GM19328 (cell line): ENCODE results near the gene PCDHA6.
"Not testable (repeated sequence)": the region's sequence is repeated elsewhere in the genome, so short reads cannot be mapped to it uniquely, and the experiment has no call there.

ENCODE experiments used
- ATAC-seq: cut with Tn5 transposase; IDR thresholded peaks from one replicate; pipeline ENCODE4 v1.9.1; 2021; ENCODE audit warnings: mild to moderate bottlenecking, moderate library complexity; ENCODE audit not compliant: unreplicated experiment

Gene PCDHA6

DNA sequence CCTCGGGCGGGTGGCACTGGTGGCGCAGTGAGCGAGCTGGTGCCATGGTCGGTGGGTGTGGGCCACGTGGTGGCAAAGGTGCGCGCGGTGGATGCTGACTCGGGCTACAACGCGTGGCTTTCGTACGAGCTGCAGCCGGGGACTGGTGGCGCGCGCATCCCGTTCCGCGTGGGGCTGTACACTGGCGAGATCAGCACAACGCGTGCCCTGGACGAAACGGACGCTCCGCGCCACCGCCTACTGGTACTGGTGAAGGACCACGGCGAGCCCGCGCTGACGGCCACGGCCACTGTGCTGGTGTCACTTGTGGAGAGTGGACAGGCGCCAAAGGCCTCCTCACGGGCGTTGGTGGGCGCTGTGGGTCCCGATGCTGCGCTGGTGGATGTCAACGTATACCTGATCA, 18.9 kb upstream of the PCDHA6 start:
- ATAC-seq = no peak

DNA sequence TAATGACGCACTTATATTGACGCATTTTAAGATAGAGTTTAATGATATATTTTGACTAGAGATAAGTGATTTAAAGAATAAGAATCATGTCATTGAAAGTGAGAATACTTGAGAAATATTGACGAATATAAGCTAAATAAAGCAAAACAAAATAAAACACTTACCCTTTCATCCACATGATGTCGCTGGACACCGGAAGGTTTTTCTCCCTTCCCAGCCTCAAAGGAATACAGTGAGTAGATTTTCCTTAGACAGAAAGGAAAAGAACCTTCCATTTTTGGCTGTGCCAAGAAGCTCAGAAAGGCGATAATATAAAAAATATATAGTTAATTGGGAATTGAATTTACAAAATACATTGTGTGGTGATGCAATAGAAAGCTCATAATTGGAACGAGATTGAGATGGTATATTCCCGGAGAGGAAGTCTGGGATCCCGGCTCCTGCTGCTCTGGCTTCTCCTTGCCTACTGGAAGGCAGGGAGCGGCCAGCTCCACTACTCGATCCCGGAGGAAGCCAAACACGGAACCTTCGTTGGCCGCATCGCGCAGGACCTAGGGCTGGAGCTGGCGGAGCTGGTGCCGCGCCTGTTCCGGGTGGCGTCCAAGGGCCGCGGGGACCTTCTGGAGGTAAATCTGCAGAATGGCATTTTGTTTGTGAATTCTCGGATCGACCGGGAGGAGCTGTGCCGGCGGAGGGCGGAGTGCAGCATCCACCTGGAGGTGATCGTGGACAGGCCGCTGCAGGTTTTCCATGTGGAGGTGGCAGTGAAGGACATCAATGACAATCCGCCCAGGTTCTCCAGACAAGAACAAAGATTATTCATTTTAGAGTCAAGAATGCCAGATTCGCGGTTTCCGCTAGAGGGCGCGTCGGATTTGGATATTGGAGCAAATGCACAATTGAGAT, 6.1 kb upstream of the PCDHA6 start, which contains the start of gene PCDHA5:
PCDHA5 (plus strand) TSS at position 239 of the 906 bp plus-strand sequence.
- no peak for ATAC-seq

DNA sequence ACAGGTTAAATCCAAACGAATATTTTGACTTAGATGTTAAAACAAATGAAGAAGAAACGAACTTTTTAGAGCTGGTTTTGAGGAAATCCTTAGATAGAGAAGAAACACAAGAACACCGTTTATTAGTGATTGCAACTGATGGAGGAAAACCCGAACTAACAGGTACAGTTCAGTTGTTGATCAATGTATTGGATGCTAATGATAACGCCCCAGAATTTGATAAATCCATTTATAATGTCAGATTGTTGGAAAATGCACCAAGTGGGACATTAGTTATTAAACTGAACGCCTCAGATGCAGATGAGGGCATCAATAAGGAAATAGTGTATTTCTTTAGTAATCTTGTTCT, 5.5 kb upstream of the PCDHA6 start:
- ATAC-seq = no peak

DNA sequence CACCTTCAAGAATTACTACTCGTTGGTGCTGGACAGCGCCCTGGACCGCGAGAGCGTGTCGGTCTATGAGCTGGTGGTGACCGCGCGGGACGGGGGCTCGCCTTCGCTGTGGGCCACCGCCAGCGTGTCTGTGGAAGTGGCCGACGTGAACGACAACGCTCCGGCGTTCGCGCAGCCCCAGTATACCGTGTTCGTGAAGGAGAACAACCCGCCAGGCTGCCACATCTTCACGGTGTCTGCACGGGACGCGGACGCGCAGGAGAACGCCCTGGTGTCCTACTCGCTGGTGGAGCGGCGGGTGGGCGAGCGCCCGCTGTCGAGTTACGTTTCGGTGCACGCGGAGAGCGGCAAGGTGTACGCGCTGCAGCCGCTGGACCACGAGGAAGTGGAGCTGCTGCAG, 4.8 kb upstream of the PCDHA6 start:
- ATAC-seq = not testable (repeated sequence)

DNA sequence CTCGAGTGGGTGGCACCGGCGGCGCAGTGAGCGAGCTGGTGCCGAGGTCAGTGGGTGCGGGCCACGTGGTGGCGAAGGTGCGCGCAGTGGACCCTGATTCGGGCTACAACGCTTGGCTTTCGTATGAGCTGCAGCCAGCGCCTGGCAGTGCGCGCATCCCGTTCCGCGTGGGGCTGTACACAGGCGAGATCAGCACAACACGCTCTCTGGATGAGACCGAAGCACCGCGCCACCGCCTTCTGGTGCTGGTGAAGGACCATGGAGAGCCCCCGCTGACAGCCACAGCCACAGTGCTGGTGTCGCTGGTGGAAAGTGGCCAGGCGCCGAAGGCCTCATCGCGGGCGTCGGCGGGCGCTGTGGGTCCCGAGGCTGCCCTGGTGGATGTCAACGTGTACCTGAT, 4.3 kb upstream of the PCDHA6 start:
- ATAC-seq = no peak

DNA sequence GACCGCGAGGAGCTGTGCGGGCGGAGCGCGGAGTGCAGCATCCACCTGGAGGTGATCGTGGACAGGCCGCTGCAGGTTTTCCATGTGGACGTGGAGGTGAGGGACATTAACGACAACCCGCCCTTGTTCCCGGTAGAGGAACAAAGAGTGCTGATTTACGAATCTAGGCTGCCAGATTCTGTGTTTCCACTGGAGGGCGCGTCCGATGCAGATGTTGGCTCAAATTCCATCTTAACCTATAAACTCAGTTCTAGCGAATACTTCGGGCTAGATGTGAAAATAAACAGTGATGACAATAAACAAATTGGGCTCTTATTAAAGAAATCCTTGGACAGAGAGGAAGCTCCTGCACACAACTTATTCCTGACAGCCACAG, 590 bp downstream of the PCDHA6 start:
- no peak for ATAC-seq

DNA sequence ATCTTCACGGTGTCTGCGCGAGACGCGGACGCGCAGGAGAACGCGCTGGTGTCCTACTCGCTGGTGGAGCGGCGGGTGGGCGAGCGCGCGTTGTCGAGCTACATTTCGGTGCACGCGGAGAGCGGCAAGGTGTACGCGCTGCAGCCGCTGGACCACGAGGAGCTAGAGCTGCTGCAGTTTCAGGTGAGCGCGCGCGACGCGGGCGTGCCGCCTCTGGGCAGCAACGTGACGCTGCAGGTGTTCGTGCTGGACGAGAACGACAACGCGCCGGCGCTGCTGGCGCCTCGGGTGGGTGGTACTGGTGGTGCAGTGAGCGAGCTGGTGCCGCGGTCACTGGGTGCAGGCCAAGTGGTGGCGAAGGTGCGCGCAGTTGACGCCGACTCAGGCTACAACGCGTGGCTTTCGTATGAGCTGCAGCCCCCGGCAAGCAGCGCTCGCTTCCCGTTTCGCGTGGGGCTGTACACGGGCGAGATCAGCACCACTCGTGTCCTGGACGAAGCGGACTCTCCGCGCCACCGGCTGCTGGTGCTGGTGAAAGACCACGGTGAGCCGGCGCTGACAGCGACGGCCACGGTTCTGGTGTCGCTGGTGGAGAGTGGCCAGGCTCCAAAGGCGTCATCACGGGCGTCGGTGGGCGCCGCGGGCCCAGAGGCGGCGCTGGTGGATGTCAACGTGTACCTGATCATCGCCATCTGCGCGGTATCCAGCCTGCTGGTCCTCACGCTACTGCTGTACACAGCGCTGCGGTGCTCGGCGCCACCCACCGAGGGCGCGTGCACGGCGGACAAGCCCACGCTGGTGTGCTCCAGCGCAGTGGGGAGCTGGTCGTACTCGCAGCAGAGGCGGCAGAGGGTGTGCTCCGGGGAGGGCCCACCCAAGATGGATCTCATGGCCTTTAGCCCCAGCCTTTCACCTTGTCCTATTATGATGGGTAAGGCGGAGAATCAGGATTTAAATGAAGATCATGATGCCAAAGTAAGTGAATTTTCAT, 2.0 kb downstream of the PCDHA6 start:
- not testable (repeated sequence) for ATAC-seq

DNA sequence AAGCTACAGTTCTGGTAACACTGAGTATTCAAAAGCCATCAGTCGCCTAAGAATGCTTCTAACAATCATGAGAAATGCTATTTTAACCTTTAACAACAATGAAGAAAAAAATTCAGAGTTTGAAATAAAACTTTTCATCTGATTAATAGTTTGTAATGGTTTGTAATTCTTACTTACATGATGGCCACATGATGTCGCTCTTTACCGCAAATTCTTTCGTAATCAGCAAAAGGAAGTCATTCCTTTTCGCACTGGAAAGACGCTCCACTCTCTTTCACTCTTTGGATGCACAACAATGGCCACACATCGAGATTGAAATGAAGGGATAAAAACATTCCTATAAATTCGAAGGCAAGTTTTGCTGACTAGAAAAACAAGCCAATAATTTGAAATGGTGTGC, 6.2 kb downstream of the PCDHA6 start, which contains the start of gene PCDHA7:
PCDHA7 (plus strand) TSS at position 277 of the 400 bp plus-strand sequence; CDS start at position 392, 115 bp downstream.
- no peak for ATAC-seq

DNA sequence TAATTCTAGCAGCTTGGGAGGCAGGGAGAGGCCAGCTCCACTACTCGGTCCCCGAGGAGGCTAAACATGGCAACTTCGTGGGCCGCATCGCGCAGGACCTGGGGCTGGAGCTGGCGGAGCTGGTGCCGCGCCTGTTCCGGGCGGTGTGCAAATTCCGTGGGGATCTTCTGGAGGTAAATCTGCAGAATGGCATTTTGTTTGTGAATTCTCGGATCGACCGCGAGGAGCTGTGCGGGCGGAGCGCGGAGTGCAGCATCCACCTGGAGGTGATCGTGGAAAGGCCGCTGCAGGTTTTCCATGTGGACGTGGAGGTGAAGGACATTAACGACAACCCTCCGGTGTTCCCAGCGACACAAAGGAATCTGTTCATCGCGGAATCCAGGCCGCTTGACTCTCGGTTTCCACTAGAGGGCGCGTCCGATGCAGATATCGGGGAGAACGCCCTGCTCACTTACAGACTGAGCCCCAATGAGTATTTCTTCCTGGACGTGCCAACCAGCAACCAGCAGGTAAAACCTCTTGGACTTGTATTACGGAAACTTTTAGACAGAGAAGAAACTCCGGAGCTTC, 6.8 kb downstream of the PCDHA6 start:
- ATAC-seq = not testable (repeated sequence)

DNA sequence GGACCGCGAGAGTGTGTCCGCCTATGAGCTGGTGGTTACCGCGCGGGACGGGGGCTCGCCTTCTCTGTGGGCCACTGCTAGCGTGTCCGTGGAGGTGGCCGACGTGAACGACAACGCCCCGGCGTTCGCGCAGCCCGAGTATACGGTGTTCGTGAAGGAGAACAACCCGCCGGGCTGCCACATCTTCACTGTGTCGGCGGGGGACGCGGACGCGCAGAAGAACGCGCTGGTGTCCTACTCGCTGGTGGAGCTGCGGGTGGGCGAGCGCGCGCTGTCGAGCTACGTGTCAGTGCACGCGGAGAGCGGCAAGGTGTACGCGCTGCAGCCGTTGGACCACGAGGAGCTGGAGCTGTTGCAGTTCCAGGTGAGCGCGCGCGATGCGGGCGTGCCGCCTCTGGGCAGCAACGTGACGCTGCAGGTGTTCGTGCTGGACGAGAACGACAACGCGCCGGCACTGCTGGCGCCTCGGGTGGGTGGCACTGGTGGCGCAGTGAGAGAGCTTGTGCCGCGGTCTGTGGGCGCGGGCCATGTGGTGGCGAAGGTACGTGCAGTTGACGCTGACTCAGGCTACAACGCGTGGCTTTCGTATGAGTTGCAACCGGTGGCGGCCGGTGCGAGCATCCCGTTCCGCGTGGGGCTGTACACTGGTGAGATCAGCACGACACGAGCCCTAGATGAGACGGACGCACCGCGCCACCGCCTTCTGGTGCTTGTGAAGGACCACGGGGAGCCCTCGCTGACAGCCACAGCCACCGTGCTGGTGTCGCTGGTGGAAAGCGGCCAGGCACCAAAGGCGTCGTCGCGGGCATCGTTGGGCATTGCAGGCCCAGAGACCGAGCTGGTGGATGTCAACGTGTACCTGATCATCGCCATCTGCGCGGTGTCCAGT, 8.1 kb downstream of the PCDHA6 start:
- ATAC-seq = no peak

DNA sequence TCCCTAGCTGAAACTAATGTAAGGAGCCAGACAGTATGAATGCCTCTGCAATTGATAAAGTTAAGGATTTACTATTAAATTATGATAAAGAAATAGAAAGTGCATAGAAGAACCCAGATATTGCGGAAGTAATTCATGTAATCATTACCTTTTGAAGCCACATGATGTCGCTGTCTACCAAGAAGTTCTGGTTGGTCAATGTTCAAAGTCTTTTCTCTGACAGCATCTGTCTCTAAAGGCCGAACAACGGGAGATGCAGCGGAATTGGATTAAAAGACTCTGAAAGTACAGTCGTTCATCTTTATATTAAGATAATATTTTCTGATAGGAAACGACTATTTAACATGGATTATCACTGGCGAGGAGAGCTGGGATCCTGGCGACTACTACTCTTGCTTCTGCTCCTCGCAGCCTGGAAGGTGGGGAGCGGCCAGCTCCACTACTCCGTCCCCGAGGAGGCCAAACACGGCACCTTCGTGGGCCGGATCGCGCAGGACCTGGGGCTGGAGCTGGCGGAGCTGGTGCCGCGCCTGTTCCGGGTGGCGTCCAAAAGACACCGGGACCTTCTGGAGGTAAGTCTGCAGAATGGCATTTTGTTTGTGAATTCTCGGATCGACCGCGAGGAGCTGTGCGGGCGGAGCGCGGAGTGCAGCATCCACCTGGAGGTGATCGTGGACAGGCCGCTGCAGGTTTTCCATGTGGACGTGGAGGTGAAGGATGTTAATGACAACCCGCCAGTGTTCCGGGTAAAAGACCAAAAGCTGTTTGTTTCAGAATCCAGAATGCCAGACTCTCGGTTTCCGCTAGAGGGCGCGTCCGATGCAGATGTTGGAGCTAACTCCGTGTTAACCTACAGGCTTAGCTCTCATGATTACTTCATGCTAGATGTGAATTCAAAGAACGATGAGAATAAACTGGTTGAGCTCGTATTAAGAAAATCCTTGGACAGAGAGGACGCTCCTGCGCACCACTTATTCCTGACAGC, 13.5 kb downstream of the PCDHA6 start, which contains the start of gene PCDHA8:
PCDHA8 (plus strand) TSS at position 210 of the 985 bp plus-strand sequence; CDS start at position 345, 135 bp downstream.
- no peak for ATAC-seq

DNA sequence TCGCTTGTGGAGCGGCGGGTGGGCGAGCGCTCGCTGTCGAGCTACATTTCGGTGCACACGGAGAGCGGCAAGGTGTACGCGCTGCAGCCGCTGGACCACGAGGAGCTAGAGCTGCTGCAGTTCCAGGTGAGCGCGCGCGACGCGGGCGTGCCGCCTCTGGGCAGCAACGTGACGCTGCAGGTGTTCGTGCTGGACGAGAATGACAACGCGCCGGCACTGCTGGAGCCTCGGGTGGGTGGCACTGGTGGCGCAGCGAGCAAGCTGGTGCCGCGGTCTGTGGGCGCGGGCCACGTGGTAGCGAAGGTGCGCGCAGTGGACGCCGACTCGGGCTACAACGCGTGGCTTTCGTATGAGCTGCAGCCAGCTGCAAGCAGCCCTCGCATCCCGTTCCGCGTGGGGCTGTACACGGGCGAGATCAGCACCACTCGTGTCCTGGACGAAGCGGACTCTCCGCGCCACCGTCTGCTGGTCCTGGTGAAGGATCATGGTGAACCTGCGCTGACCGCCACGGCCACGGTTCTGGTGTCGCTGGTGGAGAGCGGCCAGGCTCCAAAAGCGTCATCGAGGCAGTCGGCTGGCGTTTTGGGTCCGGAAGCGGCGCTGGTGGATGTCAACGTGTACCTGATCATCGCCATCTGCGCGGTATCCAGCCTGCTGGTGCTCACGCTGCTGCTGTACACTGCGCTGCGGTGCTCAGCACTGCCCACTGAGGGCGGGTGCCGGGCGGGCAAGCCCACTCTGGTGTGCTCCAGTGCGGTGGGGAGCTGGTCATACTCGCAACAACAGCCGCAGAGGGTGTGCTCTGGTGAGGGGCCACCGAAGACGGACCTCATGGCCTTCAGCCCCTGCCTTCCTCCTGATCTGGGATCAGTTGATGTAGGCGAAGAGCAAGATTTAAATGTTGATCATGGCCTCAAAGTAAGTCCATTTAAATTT, 15.3 kb downstream of the PCDHA6 start:
- no peak for ATAC-seq

DNA sequence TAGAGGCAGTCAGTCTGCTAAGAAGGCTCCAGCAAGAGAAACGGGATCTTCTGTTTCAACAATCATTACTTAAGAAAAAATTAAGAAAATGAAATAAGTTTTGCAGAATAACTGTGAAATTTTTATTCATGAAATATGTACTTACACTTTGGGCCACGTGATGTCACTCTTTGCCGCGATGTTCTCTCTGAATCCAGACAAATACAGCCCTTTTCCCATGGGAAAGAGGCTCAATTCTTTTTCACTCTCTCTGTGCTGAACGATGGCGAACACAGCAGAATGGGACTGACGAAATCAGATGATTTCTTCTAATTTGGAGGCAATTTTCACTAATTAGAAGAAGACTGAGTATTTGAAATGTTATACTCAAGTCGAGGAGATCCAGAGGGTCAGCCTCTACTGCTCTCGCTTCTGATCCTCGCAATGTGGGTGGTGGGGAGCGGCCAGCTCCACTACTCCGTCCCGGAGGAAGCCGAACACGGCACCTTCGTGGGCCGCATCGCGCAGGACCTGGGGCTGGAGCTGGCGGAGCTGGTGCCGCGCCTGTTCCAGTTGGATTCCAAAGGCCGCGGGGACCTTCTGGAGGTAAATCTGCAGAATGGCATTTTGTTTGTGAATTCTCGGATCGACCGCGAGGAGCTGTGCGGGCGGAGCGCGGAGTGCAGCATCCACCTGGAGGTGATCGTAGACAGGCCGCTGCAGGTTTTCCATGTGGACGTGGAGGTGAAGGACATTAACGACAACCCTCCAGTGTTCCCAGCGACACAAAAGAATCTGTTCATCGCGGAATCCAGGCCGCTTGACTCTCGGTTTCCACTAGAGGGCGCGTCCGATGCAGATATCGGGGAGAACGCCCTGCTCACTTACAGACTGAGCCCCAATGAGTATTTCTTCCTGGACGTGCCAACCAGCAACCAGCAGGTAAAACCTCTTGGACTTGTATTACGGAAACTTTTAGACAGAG, 20.7 kb downstream of the PCDHA6 start, which contains the start of gene PCDHA9:
PCDHA9 (plus strand) TSS at position 244 of the 964 bp plus-strand sequence; CDS start at position 358, 114 bp downstream.
- ATAC-seq = not testable (repeated sequence)

DNA sequence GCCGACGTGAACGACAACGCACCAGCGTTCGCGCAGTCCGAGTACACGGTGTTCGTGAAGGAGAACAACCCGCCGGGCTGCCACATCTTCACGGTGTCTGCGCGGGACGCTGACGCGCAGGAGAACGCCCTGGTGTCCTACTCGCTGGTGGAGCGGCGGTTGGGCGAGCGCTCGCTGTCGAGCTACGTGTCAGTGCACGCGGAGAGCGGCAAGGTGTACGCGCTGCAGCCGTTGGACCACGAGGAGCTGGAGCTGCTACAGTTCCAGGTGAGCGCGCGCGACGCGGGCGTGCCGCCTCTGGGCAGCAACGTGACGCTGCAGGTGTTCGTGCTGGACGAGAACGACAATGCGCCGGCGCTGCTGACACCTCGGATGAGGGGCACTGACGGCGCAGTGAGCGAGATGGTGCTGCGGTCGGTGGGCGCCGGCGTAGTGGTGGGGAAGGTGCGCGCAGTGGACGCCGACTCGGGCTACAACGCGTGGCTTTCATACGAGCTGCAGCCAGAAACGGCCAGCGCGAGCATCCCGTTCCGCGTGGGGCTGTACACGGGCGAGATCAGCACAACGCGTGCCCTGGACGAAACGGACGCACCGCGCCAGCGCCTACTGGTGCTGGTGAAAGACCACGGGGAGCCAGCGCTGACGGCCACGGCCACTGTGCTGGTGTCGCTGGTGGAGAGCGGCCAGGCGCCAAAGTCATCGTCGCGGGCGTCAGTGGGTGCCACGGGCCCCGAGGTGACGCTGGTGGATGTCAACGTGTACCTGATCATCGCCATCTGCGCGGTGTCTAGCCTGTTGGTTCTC, 22.3 kb downstream of the PCDHA6 start:
- not testable (repeated sequence) for ATAC-seq
